GM19328 (cell line): ENCODE measurements around the gene TPPP3.
"Not testable (repeated sequence)": the region's sequence is repeated elsewhere in the genome, so short reads cannot be mapped to it uniquely, and the experiment has no call there.

ENCODE experiments used
- ATAC-seq: cut with Tn5 transposase; IDR thresholded peaks from one replicate; pipeline ENCODE4 v1.9.1; 2021; ENCODE audit warnings: mild to moderate bottlenecking, moderate library complexity; ENCODE audit not compliant: unreplicated experiment

The TPPP3 gene

GRCh38 chr16:67426950-67427349, 33.7 kb upstream of the TPPP3 start:
- no peak for ATAC-seq

- ATAC-seq, result no peak
Observed at GRCh38 chr16:67426022-67426421, 32.7 kb upstream of the TPPP3 start.

GRCh38 chr16:67425580-67425979, 32.3 kb upstream of the TPPP3 start:
- no peak for ATAC-seq

GRCh38 chr16:67425061-67425460, 31.8 kb upstream of the TPPP3 start:
- no peak for ATAC-seq

GRCh38 chr16:67424261-67424615, 30.9 kb upstream of the TPPP3 start:
- ATAC-seq, result no peak

GRCh38 chr16:67423611-67424260, 30.4 kb upstream of the TPPP3 start:
- no peak for ATAC-seq

- no peak for ATAC-seq
Observed at GRCh38 chr16:67423015-67423414, 29.7 kb upstream of the TPPP3 start.

GRCh38 chr16:67421030-67421429, 27.7 kb upstream of the TPPP3 start:
- ATAC-seq, result no peak

GRCh38 chr16:67419931-67420330, 26.6 kb upstream of the TPPP3 start:
- no peak for ATAC-seq

- no peak for ATAC-seq
Observed at GRCh38 chr16:67419502-67419901, 26.2 kb upstream of the TPPP3 start.

GRCh38 chr16:67417333-67418061, 24.2 kb upstream of the TPPP3 start:
- no peak for ATAC-seq

- no peak for ATAC-seq
Observed at GRCh38 chr16:67415872-67416793, 22.8 kb upstream of the TPPP3 start, which contains the start of gene ZDHHC1. Gene ZDHHC1, minus strand, starts transcription at chr16:67416477. Its CDS starts 8,702 bp downstream, at chr16:67407775.

GRCh38 chr16:67415421-67415820, 22.1 kb upstream of the TPPP3 start:
- ATAC-seq, result not testable (repeated sequence)

- ATAC-seq, result no peak
Observed at GRCh38 chr16:67413978-67414911, 20.9 kb upstream of the TPPP3 start.

GRCh38 chr16:67412294-67412693, 19.0 kb upstream of the TPPP3 start:
- no peak for ATAC-seq

- no peak for ATAC-seq
Observed at GRCh38 chr16:67411339-67411738, 18.0 kb upstream of the TPPP3 start.

GRCh38 chr16:67409631-67410030, 16.3 kb upstream of the TPPP3 start:
- no peak for ATAC-seq

- no peak for ATAC-seq
Observed at GRCh38 chr16:67407788-67408452, 14.6 kb upstream of the TPPP3 start.

- no peak for ATAC-seq
Observed at GRCh38 chr16:67407176-67407787, 14.0 kb upstream of the TPPP3 start.
